ENCODE measurements around the gene PRPSAP1. TPM values are rescaled to one million over a fixed set of nuclear protein-coding genes. Genes with fewer than 3 reads are reported as not detected.

PRPSAP1 gene
- total and polyA plus RNA-seq, 2 of the 8 experiments (the other 6 are each of a cell fraction or from before 2014, with no cell fraction given): 32.0 to 54.2 TPM

- H4K8ac ChIP-seq (ENCODE audit: extremely low read depth, insufficient read depth, low read length): no peak overlapping the region
- H4K5ac ChIP-seq (ENCODE audit: insufficient read length, low read depth, low read length): no peak overlapping the region
- H3K27ac ChIP-seq (ENCODE audit: low read depth, low read length): no peak overlapping the region
- no peak overlapping the region for H2BK12ac ChIP-seq (ENCODE audit: low read depth, low read length)
- no peaks in the 10 kb centered on the region for H3K4me1 ChIP-seq (replicated peaks in 1 of 4; ENCODE audit: control insufficient read depth in 3 of 4, insufficient read depth in 4 of 4, low read length in 3 of 4)
- no peak overlapping the region for H2BK20ac ChIP-seq (ENCODE audit: low read length)
- ChIA-PET CTCF (ENCODE audit: partially characterized antibody) (interaction anchor here (2.2 kb wide), 1 partner anchor 80 kb away, joined by 12 read pairs; no protein-coding TSS in a partner anchor), POLR2A (ENCODE audit: partially characterized antibody) (interaction anchor here (1.2 kb wide), 1 partner anchor 14 kb away, joined by 3 read pairs; no protein-coding TSS in a partner anchor)
- H2BK120ac ChIP-seq (replicated peaks; ENCODE audit: low read depth, low read length): no peak overlapping the region
- no peaks in the 10 kb centered on the region for H3K79me2 ChIP-seq (ENCODE audit: control insufficient read depth in 1 of 2, insufficient read depth in 2 of 2, low read length in 2 of 2)
- no peaks in the 10 kb centered on the region for H3K23me2 ChIP-seq (ENCODE audit: low read depth, low read length)
- no peak overlapping the region for H3K4ac ChIP-seq (replicated peaks; ENCODE audit: insufficient read length, low read depth, low read length)
- H4K20me1 ChIP-seq (replicated peaks in 1 of 2; ENCODE audit: control insufficient read depth in 1 of 2, insufficient read depth in 2 of 2, low read length in 2 of 2): no peaks in the 10 kb centered on the region
- no peak for DNase-seq (ENCODE audit: low read depth in 1 of 2, low spot score in 2 of 2)
- FAIRE-seq: no peak
- H3K56ac ChIP-seq (replicated peaks; ENCODE audit: insufficient read length, low read depth, low read length): no peak overlapping the region
- H2BK5ac ChIP-seq (ENCODE audit: low read depth, low read length): no peak overlapping the region
- no peak overlapping the region for H3K23ac ChIP-seq (ENCODE audit: insufficient read length)
- no peak overlapping the region for H3K14ac ChIP-seq (ENCODE audit: insufficient read length)
- no peak overlapping the region for H2BK15ac ChIP-seq (ENCODE audit: low read length)
- H2AFZ ChIP-seq (ENCODE audit: low read length): no peak overlapping the region
- H3K4me3 ChIP-seq (ENCODE audit: extremely low read depth in 1 of 4, insufficient read depth in 2 of 4, low read depth in 3 of 4, low read length in 4 of 4): no peak overlapping the region
- H3K9me3 ChIP-seq (ENCODE audit: insufficient read depth in 2 of 2, low read depth in 1 of 2, low read length in 1 of 2): no peaks in the 10 kb centered on the region
- no peaks in the 10 kb centered on the region for H3K27me3 ChIP-seq (replicated peaks in 1 of 4; ENCODE audit: control insufficient read depth in 3 of 4, extremely low read depth in 1 of 4, insufficient read depth in 3 of 4, low read length in 3 of 4)
- H3K9ac ChIP-seq (replicated peaks in 1 of 4; ENCODE audit: extremely low read depth in 1 of 4, low read depth in 3 of 4, low read length in 3 of 4): no peak overlapping the region
- H2AK5ac ChIP-seq (ENCODE audit: low read depth, low read length): no peak overlapping the region
- H3K18ac ChIP-seq (ENCODE audit: extremely low read depth, low read length): no peak overlapping the region
- no peak overlapping the region for H3K4me2 ChIP-seq (ENCODE audit: insufficient read depth in 1 of 2, low read depth in 2 of 2, low read length in 2 of 2)
- H3K79me1 ChIP-seq (ENCODE audit: low read depth, low read length): peaks cover 2% of the 10 kb centered on the region; the same call in 1 of the 2 replicates
- no peak overlapping the region for H4K91ac ChIP-seq (replicated peaks; ENCODE audit: insufficient read length, low read length)
- H3K36me3 ChIP-seq (ENCODE audit: control insufficient read depth in 2 of 4, insufficient read depth in 4 of 4, low read length in 3 of 4): peaks cover 4 to 15% (median 13%) of the 10 kb centered on the region in 4 experiments; a peak in 7 of 8 replicates
- WGBS, 2 experiments (ENCODE audit: extremely low coverage in 1 of 2, insufficient coverage in 1 of 2, insufficient read length in 1 of 2, insufficient replicate concordance in 2 of 2, low coverage in 1 of 2, low lambda C conversion rate in 2 of 2, missing lambda C conversion rate in 1 of 2): 86% methylated on average over 2 of the region's 2 CpGs; no CpG with 5 or more reads in 1 of the 2 experiments
- TF ChIP-seq KDM5A (IDR thresholded peaks at IDR 0.05; ENCODE audit: low read length) (no peak), CEBPB (IDR thresholded peaks at IDR 0.05; ENCODE audit: low read depth, low read length) (no peak), GABPA (IDR thresholded peaks at IDR 0.05; ENCODE audit: borderline replicate concordance, insufficient read depth, low read length) (no peak), E2F6 (IDR thresholded peaks at IDR 0.05) (no peak), POLR2A (IDR thresholded peaks at IDR 0.05; ENCODE audit: control extremely low read depth in 1 of 2, low read depth in 2 of 2, low read length in 2 of 2) (no peak), ASH2L (IDR thresholded peaks at IDR 0.05; ENCODE audit: low read length) (no peak), TCF12 (IDR thresholded peaks at IDR 0.05; ENCODE audit: low read depth, low read length) (no peak), JUN (IDR thresholded peaks at IDR 0.05; ENCODE audit: low read depth, low read length) (no peak), HDAC2 (IDR thresholded peaks at IDR 0.05; ENCODE audit: borderline replicate concordance in 1 of 2, low read depth in 2 of 2, low read length in 2 of 2) (no peak), RBBP5 (IDR thresholded peaks at IDR 0.05; ENCODE audit: borderline replicate concordance, low read depth, low read length) (no peak), RAD21 (IDR thresholded peaks at IDR 0.05 in 1 of 2, conservative IDR thresholded peaks at IDR 0.05 in 1 of 2; ENCODE audit: low read depth in 2 of 2, low read length in 2 of 2) (no peak), YY1 (IDR thresholded peaks at IDR 0.05; ENCODE audit: low read depth, low read length) (no peak), SP1 (IDR thresholded peaks at IDR 0.05; ENCODE audit: low read depth, low read length) (no peak)
Observed at GRCh38 chr17:76317535-76317934, 36.2 kb downstream of the PRPSAP1 start.
